ENCODE results near the gene SELPLG.

- TF ChIP-seq EZH2 (IDR thresholded peaks at IDR 0.05; ENCODE audit: insufficient read depth, poor library complexity, severe bottlenecking) (no peak), EZH2phosphoT487 (IDR thresholded peaks at IDR 0.05; ENCODE audit: insufficient read depth, low read depth) (no peak)
Observed at GRCh38 chr12:108643941-108644810, 10.5 kb upstream of the SELPLG start.

Data from GM23248 (cell line).